Keratinocyte (primary cell): Measurements from ENCODE around the gene ZBTB39. TPM values are rescaled to one million over a fixed set of nuclear protein-coding genes. Genes with fewer than 3 reads are reported as not detected.

Source experiments
- DNase-seq: peaks from one replicate; pipeline ENCODE4 v3.0.0-alpha.2; 2011; ENCODE audit warnings: low read depth, missing footprints, low spot score
- FAIRE-seq: peaks from 2 replicates; lab custom pipeline; 2011; peaks lifted over from hg19 to GRCh38; lab: Jason Lieb, UNC
- H2AFZ ChIP-seq: 2 replicates; pipeline ENCODE4 v1.6.0; 2012; ENCODE audit warnings: low read length, control low read depth, inconsistent platforms; ENCODE audit not compliant: control insufficient read depth
- H3K27ac ChIP-seq: 2 replicates; pipeline ENCODE4 v1.5.1; 2011; ENCODE audit warnings: low read length; ENCODE audit not compliant: control insufficient read depth, insufficient read depth
- H3K27me3 ChIP-seq: 3 replicates; pipeline ENCODE4 v1.6.0; 2011; ENCODE audit warnings: low read length; ENCODE audit not compliant: control insufficient read depth, insufficient read depth; ENCODE audit errors: extremely low read depth
- H3K36me3 ChIP-seq, 2 experiments: 2 replicates in 1 of 2; 3 replicates in 1 of 2; pipeline ENCODE4 v1.5.1; 2011; ENCODE audit warnings: low read length in 2 of 2, mild to moderate bottlenecking in 1 of 2; ENCODE audit not compliant: control insufficient read depth in 2 of 2, insufficient read depth in 2 of 2; ENCODE audit errors: extremely low read depth in 1 of 2
- H3K4me1 ChIP-seq: 3 replicates; pipeline ENCODE4 v1.5.1; 2011; ENCODE audit warnings: low read length; ENCODE audit not compliant: control insufficient read depth, insufficient read depth; ENCODE audit errors: extremely low read depth
- H3K4me2 ChIP-seq: 3 replicates; pipeline ENCODE4 v1.6.0; 2011; ENCODE audit warnings: low read depth, low read length; ENCODE audit not compliant: control insufficient read depth, insufficient read depth; ENCODE audit errors: extremely low read depth
- H3K4me3 ChIP-seq, 3 experiments: fragments of 200-600 bp in 1 of 3; sonication (generic) in 1 of 3; 2 replicates in 2 of 3; 3 replicates in 1 of 3; pipeline ENCODE4 v1.5.1; 2011 to 2016; ENCODE audit warnings: low read length in 3 of 3, mild to moderate bottlenecking in 3 of 3, control low read depth in 2 of 3, inconsistent platforms in 1 of 3, low read depth in 1 of 3, mixed read lengths in 1 of 3, mixed run types in 1 of 3, moderate library complexity in 1 of 3; ENCODE audit not compliant: control insufficient read depth in 2 of 3, insufficient read depth in 2 of 3; ENCODE audit errors: extremely low read depth in 1 of 3
- H3K79me2 ChIP-seq: 2 replicates; pipeline ENCODE4 v1.6.0; 2012; ENCODE audit warnings: low read length; ENCODE audit not compliant: control insufficient read depth, insufficient read depth
- H3K9ac ChIP-seq: 3 replicates; pipeline ENCODE4 v1.6.0; 2011; ENCODE audit warnings: low read length; ENCODE audit not compliant: control insufficient read depth, insufficient read depth; ENCODE audit errors: extremely low read depth
- H3K9me1 ChIP-seq: 3 replicates; pipeline ENCODE4 v1.6.0; 2011; ENCODE audit warnings: low read length; ENCODE audit not compliant: control insufficient read depth, insufficient read depth; ENCODE audit errors: extremely low read depth
- H3K9me3 ChIP-seq: 2 replicates; pipeline ENCODE4 v1.5.1; 2012; ENCODE audit warnings: low read depth, low read length; ENCODE audit not compliant: control insufficient read depth
- H4K20me1 ChIP-seq: 3 replicates; pipeline ENCODE4 v1.6.0; 2011; ENCODE audit warnings: low read length; ENCODE audit not compliant: control insufficient read depth, insufficient read depth; ENCODE audit errors: extremely low read depth
- EZH2 ChIP-seq: IDR thresholded peaks from one replicate; pipeline ENCODE4 v1.6.1; 2012; ENCODE audit warnings: inconsistent platforms, mild to moderate bottlenecking, low read length, moderate library complexity
- dilution Hi-C: fragments of 300-500 bp; cut with MboI; formaldehyde crosslinking; loops from one replicate; pipeline ENCODE4 v1.7.0; 2020; ENCODE audit warnings: low sequenced_read_pairs; ENCODE audit not compliant: extremely low pct_ligation_motif_present
- polyA plus RNA-seq, 5 experiments: library from polyadenylated mRNA; depleted of rRNA in 3 of 5; stranded (reverse) in 3 of 5; stranded (forward) in 1 of 5; unstranded in 1 of 5; fragments of >200 nt; gene quantifications; 1 replicate in 1 of 5; 2 replicates in 3 of 5; 3 replicates in 1 of 5; pipeline versions ENCODE4 v1.2.1 to v1.2.3, GENCODE V29; 2011 to 2012; ENCODE audit warnings: missing spikeins in 2 of 5, low read depth in 1 of 5, low replicate concordance in 1 of 5
- TF ChIP-seq, protein P1 (sequence below), 3 experiments: IDR thresholded peaks in 1 of 3; conservative IDR thresholded peaks in 1 of 3; optimal IDR thresholded peaks in 1 of 3; 2 replicates in 2 of 3; 3 replicates in 1 of 3; pipeline versions ENCODE3 to v1.5.1; 2011; ENCODE audit warnings: low read length in 3 of 3, mild to moderate bottlenecking in 3 of 3, moderate library complexity in 2 of 3, control low read depth in 1 of 3, inconsistent platforms in 1 of 3; ENCODE audit not compliant: insufficient read depth in 2 of 3; ENCODE audit errors: extremely low read depth in 1 of 3

The ZBTB39 gene
- polyA plus RNA-seq, 1 donor (not counting 4 experiments of a cell fraction or from before 2014, with no cell fraction given) = 4.1 TPM

DNA sequence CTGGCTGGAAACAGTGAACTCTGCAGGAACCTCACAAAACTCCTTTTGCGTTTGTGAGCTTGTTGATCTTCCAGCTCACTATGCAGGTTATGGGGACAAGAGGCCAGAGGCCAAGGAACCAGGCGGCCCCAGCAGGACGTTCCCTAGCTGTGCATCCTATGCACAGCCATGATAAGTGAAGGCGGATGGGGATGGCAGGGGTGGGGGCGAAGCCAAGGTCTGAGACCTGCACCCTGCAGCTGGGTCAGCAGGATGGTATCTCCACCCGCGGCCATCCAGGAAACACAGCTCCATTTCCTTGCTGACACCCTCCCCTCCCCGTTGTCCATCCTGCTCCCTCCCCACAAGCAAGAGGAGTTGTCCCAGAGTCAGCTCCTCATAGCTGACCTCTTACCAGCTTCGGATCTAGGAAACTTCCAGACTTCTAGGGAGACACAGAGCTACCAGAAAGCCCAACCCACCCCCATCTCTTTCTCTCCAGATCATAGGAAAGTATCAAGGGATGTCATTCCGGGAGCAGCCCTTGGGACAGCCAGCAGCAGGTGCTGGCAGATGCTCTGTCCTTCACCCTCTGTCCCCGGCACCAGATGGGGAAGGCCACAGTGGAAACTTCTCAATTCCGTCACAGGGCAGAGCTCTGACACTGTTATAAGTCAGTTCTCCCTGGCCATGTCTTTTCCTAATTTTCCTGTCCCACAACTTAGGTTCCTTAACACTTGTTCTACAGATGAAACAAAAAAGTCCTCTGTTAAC lies 9.4 kb downstream of the ZBTB39 start:
- TF ChIP-seq, protein P1, sequence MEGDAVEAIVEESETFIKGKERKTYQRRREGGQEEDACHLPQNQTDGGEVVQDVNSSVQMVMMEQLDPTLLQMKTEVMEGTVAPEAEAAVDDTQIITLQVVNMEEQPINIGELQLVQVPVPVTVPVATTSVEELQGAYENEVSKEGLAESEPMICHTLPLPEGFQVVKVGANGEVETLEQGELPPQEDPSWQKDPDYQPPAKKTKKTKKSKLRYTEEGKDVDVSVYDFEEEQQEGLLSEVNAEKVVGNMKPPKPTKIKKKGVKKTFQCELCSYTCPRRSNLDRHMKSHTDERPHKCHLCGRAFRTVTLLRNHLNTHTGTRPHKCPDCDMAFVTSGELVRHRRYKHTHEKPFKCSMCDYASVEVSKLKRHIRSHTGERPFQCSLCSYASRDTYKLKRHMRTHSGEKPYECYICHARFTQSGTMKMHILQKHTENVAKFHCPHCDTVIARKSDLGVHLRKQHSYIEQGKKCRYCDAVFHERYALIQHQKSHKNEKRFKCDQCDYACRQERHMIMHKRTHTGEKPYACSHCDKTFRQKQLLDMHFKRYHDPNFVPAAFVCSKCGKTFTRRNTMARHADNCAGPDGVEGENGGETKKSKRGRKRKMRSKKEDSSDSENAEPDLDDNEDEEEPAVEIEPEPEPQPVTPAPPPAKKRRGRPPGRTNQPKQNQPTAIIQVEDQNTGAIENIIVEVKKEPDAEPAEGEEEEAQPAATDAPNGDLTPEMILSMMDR (optimal IDR thresholded peaks at IDR 0.05 in 1 of 3, IDR thresholded peaks at IDR 0.05 in 1 of 3, conservative IDR thresholded peaks at IDR 0.05 in 1 of 3; ENCODE audit: extremely low read depth in 1 of 3, insufficient read depth in 2 of 3, low read length in 3 of 3) = no peak
- TF ChIP-seq EZH2 = no peak
- H3K27me3 ChIP-seq = no peaks in the 10 kb centered on the region
- dilution Hi-C loops = no loop called here
- H4K20me1 ChIP-seq = no peaks in the 10 kb centered on the region
- no peak overlapping the region for H3K4me2 ChIP-seq
- no peak for DNase-seq
- no peak for FAIRE-seq
- no peak overlapping the region for H2AFZ ChIP-seq
- no peaks in the 10 kb centered on the region for H3K9me1 ChIP-seq
- H3K27ac ChIP-seq = no peak overlapping the region
- H3K9ac ChIP-seq = no peak overlapping the region
- no peaks in the 10 kb centered on the region for H3K9me3 ChIP-seq
- peaks cover 3 to 4% of the 10 kb centered on the region in 2 experiments for H3K36me3 ChIP-seq
- H3K4me3 ChIP-seq = no peak overlapping the region
- H3K4me1 ChIP-seq = no peaks in the 10 kb centered on the region
- peaks cover 5% of the 10 kb centered on the region for H3K79me2 ChIP-seq

DNA sequence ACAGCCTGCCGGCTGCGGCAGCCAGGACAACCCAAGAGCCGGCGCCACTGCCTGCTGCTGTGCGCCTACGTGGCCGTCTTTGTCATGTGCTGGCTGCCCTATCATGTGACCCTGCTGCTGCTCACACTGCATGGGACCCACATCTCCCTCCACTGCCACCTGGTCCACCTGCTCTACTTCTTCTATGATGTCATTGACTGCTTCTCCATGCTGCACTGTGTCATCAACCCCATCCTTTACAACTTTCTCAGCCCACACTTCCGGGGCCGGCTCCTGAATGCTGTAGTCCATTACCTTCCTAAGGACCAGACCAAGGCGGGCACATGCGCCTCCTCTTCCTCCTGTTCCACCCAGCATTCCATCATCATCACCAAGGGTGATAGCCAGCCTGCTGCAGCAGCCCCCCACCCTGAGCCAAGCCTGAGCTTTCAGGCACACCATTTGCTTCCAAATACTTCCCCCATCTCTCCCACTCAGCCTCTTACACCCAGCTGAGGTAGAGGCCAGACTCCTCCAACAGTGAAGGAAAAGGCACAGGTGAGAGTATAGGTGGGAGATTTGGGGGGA lies 10.3 kb downstream of the ZBTB39 start:
- dilution Hi-C loops = no loop called here
- H3K9me1 ChIP-seq = peaks cover 3% of the 10 kb centered on the region
- FAIRE-seq = no peak

More for the DNA sequence above, 10.3 kb downstream of the ZBTB39 start:
- H3K4me1 ChIP-seq = peaks cover 4% of the 10 kb centered on the region
- no peak overlapping the region for H3K4me3 ChIP-seq
- no peaks in the 10 kb centered on the region for H4K20me1 ChIP-seq
- DNase-seq = no peak
- no peak overlapping the region for H3K9ac ChIP-seq
- H3K27me3 ChIP-seq = no peaks in the 10 kb centered on the region
- H3K4me2 ChIP-seq = no peak overlapping the region
- peaks cover 2 to 4% of the 10 kb centered on the region in 2 experiments for H3K36me3 ChIP-seq
- TF ChIP-seq, protein P1 (optimal IDR thresholded peaks at IDR 0.05 in 1 of 3, IDR thresholded peaks at IDR 0.05 in 1 of 3, conservative IDR thresholded peaks at IDR 0.05 in 1 of 3; ENCODE audit: extremely low read depth in 1 of 3, insufficient read depth in 2 of 3, low read length in 3 of 3) = no peak
- no peak for TF ChIP-seq EZH2
- no peak overlapping the region for H3K27ac ChIP-seq
- peaks cover 3% of the 10 kb centered on the region for H3K79me2 ChIP-seq
- H3K9me3 ChIP-seq = no peaks in the 10 kb centered on the region
- no peak overlapping the region for H2AFZ ChIP-seq
